ENCODE measurements around the gene ADPRHL1.

ADPRHL1 gene

DNA sequence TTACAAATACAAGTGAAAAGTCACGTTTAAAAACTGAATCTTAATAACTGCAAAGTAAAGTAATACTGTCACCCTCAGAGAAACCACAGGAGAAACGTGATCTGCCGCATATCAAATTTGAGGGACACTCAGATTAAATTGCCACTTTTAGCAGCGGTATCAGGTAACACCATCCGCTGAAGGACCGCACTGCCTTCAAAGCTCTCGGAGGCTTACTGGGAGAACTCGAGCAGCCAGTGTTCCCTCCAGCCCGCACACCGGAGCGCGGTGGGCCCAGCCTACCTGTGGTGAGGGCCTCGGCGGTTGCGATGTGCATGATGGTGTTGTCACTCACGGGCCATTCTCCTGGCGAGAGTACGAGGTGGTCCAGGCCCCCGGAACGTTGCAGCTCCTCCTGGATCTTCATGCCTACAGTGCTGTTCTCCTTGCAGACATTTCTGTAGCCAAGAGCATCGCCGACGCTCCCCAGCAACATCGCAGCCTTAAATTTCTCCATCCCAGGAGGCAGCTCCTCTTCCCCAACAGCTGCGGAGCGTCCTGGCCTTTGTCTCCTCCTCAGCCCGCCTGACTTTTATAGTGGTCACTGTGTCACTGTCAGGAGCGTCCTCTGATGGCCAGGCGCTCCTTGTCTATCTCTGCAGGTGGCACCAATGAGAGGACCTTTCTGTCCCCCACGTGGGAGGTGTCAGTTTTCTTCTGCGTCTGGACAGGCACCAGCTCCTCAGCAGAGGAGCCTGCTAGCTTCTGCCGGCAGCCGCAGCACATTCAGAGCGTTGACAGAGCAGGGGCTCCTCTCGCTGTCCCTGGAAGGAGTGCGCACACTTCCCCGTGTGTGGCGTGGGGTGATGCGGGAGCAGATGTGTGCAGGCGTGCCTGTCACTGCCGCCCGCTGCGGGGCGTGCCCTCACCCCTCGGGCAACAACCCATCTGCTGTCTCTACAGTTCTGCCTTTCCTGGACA, at the start of gene ADPRHL1:
TSS of gene ADPRHL1 (minus strand) at position 547 of the 960 bp plus-strand sequence. CDS start at position 496, 51 bp downstream.
- peak; percentile 58 for DNase-seq (ENCODE audit: low spot score)

DNA sequence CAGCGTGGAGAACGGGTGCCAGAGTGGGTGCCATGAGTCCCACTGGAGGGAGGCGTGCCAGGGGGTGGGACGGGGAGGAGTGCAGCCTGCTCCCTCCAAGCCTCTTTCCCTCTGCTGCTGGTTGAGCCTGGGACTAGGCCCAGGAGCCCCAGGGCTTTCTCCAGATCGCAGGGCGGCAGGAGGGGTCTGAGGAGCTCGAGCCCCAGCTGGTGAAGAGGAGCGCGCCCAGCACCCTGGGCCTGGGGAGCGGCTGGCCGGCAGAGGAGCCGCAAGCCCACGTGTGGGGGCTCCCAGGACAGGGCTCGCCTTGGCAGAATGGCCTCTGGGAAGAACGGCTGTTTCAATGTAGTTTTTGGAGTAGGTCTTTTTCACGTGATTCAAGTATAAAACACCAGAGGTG, 49.4 kb upstream of the ADPRHL1 start:
- no peak for DNase-seq (ENCODE audit: low spot score)

DNA sequence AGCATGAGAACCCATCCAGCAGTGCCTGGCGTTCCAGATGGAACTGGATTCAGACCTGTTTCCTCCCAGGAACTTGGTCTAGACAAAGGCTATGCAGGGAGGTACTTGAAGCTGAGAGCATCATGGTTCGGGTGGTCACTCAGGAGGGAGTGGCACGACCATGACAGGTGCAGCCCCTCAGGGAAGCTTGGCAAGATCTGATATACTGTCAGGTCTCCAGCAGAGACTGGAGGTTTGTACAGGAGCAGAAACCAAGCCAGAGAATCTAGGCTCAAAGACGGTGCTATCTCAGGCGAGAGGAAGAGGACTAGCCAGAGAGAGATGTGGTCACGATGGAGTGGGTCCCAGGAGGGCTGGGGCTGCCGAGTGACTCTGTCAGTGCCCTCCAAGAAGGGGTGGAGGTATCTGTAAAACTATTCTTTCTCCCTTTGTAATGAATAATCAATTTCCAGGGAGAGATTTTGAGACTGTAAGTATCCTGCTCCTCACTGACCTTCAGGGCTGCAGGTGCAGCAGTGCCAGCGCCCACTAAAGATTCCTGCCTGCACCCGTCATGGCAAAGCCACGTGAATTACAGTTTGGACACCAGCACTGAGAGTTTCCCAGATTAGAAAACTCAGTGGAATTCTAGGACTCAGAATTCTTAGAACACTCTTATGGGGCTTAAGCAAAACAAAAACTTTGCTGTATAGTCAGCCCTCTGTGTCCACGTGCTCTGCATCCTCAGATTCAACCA, 47.4 kb upstream of the ADPRHL1 start:
- DNase-seq (ENCODE audit: low spot score): no peak

DNA sequence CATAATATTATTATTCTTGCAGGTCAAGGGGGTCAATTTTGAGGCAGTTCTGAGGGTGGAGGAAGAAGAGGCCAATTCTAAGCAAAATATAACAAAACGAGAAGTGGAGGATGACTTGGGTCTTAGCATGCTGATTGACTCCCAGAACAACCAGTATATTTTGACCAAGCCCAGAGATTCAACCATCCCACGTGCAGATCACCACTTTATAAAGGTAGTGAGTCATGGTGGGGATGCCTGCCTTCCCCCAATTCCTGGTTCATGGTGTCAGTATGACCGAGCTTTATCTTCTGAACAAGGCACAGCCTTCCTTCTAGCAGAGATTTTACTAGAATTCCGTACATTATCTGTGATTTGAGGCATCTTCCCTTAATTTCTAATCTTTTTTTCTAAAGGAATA, 46.6 kb upstream of the ADPRHL1 start:
- no peak for DNase-seq (ENCODE audit: low spot score)

DNA sequence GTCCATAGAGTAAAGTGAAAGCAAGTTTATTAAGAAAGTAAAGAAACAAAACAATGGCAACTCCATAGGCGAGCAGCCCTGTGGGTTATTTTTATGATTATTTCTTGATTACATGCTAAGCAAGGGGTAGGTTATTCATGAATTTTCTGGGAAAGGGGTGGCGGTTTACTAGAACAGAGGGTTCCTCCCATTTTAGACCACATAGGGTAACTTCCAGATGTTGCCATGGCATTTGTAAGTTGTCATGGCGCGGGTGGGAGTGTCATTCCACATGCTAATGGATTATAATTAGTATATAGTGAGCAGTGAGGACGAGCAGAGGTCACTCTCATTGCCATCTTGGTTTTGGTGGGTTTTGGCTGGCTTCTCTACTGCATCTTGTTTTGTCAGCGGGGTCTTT, 45.6 kb upstream of the ADPRHL1 start:
- DNase-seq (ENCODE audit: low spot score): no peak

DNA sequence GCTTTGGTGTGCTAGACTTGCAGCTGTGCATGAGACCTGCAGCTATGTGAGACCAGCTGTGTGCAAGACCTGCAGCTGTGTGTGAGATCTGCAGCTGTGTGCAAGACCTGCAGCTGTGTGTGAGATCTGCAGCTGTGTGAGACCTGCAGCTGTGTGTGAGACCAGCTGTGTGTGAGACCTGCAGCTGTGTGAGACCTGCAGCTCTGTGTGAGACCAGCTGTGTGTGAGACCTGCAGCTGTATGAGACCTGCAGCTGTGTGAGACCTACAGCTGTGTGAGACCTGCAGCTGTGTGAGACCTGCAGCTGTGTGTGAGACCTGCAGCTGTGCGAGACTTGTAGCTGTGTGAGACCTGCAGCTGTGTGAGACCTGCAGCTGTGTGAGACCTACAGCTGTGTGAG, 43.9 kb upstream of the ADPRHL1 start:
- no peak for DNase-seq (ENCODE audit: low spot score)

DNA sequence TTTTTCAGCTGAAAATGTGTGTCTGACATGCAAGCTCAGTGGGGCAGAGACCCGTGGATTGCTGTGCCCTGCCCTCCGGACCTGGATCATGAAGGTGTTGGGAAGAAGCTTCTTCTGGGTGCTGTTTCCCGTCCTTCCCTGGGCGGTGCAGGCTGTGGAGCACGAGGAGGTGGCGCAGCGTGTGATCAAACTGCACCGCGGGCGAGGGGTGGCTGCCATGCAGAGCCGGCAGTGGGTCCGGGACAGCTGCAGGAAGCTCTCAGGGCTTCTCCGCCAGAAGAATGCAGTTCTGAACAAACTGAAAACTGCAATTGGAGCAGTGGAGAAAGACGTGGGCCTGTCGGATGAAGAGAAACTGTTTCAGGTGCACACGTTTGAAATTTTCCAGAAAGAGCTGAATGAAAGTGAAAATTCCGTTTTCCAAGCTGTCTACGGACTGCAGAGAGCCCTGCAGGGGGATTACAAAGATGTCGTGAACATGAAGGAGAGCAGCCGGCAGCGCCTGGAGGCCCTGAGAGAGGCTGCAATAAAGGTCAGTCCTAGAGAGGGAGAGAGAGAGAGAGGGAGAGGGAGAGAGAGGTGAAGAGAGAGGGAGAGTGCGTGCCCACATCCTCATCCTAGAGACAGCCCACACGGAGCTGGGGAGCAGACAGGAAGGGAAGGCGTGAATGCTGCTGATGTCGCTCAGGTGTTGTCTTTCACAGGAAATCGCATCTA, 42.4 kb upstream of the ADPRHL1 start:
- no peak for DNase-seq (ENCODE audit: low spot score)

DNA sequence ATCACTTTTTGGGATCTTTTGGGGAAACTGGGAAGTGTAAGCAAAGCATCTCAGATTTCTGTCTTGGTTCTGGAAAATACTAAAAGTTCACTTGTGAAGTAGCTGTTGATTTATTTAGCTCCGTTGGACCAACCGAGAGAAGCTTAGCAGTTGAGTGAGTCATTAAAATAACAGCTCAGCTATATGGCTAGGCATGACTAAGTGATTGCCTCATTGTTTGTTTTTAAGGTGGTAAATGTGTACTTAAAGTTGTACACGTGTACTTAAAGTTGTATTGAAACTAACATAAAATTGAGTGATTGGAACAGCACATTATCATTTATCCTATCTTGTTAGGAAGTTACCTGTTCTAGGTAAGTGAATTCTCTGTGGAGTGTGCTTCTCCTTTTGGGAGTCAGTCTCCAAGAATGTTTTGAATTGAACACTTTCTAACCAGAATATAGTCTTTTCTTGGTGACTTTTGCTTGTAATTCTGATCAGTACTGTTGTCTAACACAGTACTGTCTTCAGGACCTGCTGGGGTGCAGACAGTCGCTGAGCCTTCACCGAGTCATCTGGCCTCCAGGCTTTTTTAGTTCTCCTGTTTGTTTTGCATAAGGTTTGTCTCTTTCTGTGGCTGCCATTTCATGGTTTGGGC, 40.1 kb upstream of the ADPRHL1 start:
- peak; percentile 68 for DNase-seq (ENCODE audit: low spot score)

DNA sequence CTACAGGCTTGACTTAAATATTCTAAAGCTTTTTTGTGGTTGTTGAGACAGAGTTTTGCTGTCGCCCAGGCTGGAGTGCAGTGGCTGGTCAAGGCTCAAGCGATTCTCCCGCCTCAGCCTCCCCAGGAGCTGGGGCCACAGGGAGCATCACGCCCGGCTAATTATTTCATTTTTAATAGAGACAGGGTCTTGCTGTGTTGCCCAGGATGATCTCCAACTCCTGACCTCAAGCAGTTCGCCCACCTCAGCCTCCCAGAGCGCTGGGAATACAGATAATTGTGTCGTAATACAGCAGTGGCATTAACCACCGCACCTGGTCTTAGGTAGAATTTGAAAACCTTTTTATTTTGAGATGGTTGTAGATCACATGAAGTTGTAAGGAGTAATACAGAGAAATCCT, 38.7 kb upstream of the ADPRHL1 start:
- DNase-seq (ENCODE audit: low spot score): no peak

DNA sequence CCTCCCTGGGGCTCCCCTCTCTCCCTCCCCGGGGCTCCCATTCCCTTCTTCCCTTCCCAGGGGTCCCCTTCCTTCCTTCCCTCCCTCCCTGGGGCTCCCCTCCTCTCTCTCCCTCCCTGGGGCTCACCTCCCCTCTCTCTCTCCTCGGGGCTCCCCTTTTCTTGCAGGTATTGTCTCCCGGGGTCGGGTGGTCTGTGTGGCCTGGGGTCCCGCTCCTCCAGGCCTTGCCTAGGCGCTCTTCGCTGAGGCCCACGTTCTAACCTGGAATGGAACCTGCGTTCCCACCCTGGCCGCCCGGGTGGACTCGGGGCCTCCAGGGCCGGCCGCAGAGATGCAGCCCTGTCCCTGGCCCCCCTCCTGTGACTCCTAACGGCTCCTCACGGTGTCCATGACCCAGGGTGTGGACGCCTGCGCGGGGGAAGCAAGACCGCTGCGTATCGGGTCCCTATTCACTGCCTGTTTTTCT, 38.2 kb upstream of the ADPRHL1 start:
- peak; percentile 69 for DNase-seq (ENCODE audit: low spot score)

DNA sequence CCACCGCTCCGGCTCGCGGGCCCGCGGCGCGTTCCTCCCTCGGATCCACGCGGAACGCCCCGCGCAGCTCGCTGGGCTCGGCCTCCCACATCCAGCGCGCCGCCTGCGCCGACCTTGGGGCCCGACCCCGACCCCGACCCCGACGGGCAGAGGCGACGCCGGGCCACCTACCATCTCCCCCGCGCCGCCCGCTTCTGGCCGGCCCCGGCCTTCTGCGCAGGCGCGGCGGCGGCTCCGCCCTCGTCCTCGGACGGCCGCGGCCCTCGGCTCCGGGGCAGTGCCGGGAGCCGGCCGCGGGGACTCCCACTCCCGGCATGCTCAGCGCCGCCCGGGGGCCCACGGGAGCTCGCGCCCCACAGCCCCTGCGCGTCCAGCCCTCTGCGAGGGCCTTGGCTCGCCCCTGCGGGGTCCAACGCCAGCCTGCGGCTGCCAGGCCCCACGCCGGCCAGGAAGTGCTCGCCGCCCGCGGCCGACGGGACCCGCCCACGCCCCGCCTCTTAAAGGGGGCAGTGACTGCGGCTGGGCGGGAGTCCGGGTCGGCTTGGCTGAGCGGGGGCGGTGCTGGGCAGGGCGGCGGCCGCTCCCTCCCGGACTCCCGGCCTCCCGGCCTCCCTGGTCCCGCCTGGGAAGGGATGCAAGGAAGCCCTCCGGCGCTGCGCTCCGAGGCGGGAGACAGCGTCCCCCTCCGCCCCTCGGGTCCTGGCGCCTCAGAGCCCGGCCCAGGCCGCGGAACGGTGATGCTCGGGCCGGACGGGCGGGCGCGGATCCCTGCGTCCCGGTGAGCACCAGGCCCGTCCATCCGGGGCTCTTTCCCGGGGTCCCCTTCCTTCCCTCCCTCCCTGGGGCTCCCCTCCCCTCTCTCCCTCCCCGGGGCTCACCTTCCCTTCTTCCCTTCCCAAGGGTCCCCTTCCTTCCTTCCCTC, 37.5 kb upstream of the ADPRHL1 start, which contains the start of gene DCUN1D2:
TSS of gene DCUN1D2 (minus strand) at position 216 of the 922 bp plus-strand sequence. CDS start at position 174, 42 bp downstream.
- peak; percentile 99 for DNase-seq (ENCODE audit: low spot score)

DNA sequence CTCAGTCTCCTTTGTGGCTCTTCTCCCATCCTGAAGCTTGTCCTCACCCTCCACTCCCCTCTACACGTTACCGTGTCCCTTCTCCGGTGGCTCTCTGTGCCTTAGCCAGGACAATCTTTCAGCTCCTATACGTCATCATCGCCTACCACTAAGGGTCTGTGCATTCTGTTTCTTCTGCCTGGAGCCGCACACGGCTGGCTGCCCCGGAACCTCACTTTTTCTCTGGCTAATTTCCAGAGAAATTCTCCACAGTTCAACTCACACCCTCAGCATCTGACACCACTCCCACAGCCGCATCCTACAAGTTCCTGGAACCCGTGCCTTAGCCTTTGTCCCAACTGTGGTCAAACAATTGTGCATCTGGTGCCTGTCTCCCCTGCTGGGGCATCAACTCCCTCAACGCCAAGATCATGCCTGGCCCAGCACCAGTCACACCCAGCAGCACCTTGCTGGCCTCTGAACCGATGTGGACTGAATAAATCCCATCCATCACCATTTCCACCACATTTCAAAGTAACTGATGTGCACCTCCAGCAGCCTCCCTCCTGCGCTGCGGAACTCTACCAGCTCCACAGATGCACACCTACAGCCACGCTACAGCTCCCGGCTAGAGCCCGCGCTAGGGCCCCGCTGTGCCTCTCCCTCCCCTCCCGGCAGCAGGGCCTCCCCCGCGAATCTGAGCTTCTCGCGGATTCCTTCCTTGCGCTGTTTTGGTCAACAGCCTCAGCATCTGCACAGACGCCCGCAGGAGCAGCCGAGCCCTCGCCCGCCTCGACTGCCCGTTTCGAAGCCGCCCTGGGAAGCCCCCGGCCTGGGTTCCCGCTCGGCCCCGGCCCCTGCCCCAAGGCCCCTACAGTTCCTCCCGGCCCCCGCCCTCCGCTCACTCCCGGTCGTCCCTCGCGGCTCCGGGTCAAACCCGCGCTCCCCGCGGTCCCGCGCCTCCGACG, 36.5 kb upstream of the ADPRHL1 start:
- DNase-seq (ENCODE audit: low spot score): peak; percentile 66

DNA sequence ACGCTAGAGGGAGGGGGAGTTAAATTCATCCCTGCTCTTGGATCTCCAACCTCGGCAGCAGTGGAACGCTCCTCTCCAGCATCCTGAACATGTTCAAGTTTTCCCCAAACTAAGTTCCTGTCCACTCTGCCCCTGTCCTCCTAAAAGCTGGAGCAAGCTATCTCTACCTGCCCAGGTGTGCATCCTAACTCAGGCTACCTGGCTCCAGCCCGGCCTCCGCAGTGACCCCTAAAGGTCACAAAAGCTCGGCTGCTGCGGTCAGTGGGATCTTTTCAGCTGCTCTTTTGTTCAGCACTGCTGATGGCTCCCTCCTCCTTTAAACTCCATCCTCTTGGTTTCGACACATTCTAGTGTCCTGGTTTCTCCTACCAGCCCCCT, 35.9 kb upstream of the ADPRHL1 start:
- no peak for DNase-seq (ENCODE audit: low spot score)

DNA sequence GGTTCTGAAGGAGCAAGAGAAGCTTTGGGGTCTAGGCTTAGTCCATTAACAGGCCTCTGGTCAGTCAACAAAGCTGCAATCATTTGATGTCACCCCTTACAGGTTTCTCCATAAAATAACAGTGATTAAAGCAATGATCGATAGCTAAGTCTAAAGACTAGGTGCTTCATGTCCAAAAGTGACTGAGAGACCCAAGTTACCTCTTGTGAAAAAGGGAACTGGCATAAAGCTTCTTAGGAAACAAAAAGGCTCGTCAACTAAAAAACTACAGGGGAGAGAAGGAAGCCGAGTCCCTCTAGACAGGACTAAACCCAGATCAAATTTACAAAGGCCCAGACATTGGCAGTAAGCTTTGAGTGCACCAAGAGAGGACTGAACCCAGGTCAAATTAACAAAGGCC, 35.0 kb upstream of the ADPRHL1 start:
- DNase-seq (ENCODE audit: low spot score): no peak

DNA sequence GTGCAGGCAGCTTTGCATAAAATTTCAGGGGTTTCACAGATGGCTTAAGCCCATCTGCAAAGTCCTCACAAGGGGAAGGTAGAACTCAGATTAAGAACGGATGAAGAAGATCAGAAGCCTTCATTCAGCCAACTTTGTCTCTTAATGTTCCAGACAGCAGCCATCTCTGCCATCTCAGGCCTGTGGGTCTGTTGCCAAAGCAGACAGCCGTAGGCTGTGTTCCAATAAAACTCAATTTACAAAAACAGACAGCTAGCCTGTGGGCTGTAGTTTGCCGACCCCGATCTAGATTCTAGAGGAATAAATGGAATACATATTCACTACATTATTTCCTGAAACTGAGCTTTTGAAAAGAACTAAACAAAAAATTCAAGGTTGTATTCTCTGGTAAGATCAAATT, 33.4 kb upstream of the ADPRHL1 start:
- no peak for DNase-seq (ENCODE audit: low spot score)

DNA sequence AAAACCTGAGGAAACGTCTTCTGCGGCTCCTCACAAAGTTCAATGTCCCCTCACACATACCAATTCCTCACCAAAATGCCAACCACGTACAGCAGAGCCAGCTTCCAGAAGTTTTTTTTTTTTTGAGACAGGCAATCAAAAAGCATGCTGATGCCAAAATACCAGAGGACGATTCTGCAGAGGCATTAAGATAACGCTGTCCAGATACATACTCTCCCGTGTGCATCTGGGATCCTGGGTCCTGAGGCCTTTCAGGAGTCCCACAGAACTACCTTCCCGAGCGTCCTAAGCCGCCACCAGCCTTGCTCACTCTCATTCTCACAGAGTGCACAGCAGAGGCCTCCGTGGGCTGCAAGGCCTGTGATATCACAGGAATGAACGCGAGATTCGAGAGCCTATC, 32.3 kb upstream of the ADPRHL1 start:
- DNase-seq (ENCODE audit: low spot score): no peak

DNA sequence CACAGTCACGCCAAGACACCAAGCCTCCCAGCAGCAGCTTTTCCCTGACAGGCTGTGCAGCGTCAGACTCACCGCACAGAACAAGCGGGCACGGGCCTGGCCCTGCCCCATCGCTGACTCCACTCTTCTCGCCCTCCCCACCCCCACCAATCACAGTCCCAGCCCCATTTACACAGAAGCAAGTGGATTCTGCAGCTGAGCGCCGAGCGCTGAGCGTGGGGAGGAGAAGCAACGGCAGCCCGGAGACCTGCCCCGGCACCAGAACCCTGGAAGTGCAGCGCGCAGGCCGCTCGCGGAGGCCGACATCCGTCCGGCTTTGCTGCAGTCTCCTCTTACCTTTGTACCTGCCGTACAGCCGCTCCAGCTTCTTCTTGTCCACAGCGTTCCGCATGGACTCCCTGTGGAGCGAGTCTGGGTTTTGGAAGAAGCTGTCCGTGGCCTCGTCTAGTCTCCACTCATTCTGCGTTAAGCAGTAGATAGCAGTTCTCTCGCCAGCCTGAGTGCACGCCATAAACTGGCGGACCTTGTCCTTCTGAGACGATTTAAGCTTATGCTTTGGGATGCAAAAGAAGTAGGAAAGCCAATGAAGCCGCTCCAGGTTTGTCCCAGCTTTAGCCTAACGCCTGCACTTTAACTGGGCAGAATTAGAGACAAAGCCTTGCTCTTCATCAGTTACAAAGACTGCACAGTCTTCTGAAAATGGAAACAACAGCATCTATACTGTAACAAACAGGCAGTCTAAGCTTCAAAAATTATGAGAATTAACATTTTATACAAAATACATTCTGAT, 30.4 kb upstream of the ADPRHL1 start:
- DNase-seq (ENCODE audit: low spot score): no peak

DNA sequence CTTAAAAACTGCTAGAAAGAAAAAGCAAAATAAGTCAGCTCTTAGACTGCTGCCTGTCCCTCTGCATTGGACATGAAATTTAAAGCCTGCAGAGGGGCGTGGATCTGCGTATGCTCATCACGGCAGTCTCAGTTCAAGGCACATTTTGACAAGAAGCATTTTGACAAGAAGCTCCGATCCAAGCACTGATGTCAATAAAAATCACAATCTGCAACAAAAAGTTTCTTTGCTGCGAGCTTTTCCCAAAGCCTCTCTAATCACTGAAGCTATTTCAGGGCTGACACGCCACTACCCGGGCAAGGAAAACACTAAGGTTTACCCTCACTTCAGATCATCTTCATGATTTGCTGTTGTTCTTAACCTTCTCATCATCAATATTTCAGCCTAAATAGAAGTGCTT, 29.8 kb upstream of the ADPRHL1 start:
- DNase-seq (ENCODE audit: low spot score): no peak

DNA sequence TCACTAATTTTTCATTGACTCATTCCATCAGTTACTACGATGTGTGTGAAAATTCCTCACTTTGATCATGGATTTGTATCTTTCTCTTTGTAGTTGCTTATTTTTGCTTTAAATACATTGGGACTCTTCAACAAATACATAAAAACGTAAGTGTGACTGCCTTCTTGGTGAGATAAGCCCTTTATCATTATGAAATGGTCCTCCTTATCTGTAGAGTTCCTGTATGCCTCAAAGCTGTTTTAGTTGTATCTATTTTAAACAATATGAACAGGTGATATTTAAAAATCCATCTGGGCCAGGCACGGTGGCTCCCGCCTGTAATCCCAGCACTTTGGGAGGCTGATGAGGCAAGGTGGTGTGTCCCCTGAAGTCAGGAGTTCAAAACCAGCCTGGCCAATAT, 25.9 kb upstream of the ADPRHL1 start:
- DNase-seq (ENCODE audit: low spot score): no peak

Measured in AG20443 (cell line).